ENCODE data around the gene DGKG. TPM values are rescaled to one million over a fixed set of nuclear protein-coding genes. Genes with fewer than 3 reads are reported as not detected.

The DGKG gene
- total and polyA plus RNA-seq, 7 donors, result 0.60 to 30.7 (median 6.1) TPM

- Histone ChIP-seq H3K36me3 (no peaks in the 10 kb centered on the region), H3K9me3 (no peaks in the 10 kb centered on the region), H3K27ac (no peak overlapping the region), H3K4me1 (no peaks in the 10 kb centered on the region), H3K27me3 (no peaks in the 10 kb centered on the region), H3K4me3 (no peak overlapping the region)
- DNase-seq, result no peak
- no peak for TF ChIP-seq EP300 (IDR thresholded peaks at IDR 0.05)
- no peak for TF ChIP-seq CTCF (IDR thresholded peaks at IDR 0.05)
- no peak for TF ChIP-seq POLR2A (IDR thresholded peaks at IDR 0.05)
- TF ChIP-seq POLR2AphosphoS5 (IDR thresholded peaks at IDR 0.05), result no peak
- intact Hi-C loops (cut with DNase I), result no loop called here
- WGBS, 2 donors, result 75 to 77% methylated on average over 2 of the region's 2 CpGs
Observed at GRCh38 chr3:186141790-186142189, 220.2 kb downstream of the DGKG start.

- Histone ChIP-seq H3K36me3 (no peaks in the 10 kb centered on the region), H3K4me1 (no peaks in the 10 kb centered on the region), H3K4me3 (no peak overlapping the region), H3K9me3 (no peaks in the 10 kb centered on the region), H3K27me3 (no peaks in the 10 kb centered on the region), H3K27ac (no peak overlapping the region)
- 82 to 89% methylated on average over 12 of the region's 12 CpGs for WGBS, 2 donors
- TF ChIP-seq CTCF (IDR thresholded peaks at IDR 0.05), result no peak
- no peak for TF ChIP-seq POLR2A (IDR thresholded peaks at IDR 0.05)
- no peak for TF ChIP-seq POLR2AphosphoS5 (IDR thresholded peaks at IDR 0.05)
- no peak for TF ChIP-seq EP300 (IDR thresholded peaks at IDR 0.05)
- intact Hi-C loops (cut with DNase I), result no loop called here
- DNase-seq, result no peak
Observed at GRCh38 chr3:186138272-186138981, 223.6 kb downstream of the DGKG start.

- 90 to 95% methylated on average over 15 of the region's 15 CpGs for WGBS, 2 donors
Observed at GRCh38 chr3:186137051-186137685, 224.9 kb downstream of the DGKG start.

GRCh38 chr3:186133980-186134379 is 228.1 kb downstream of the DGKG start:
- Histone ChIP-seq H3K4me1 (no peaks in the 10 kb centered on the region), H3K36me3 (no peaks in the 10 kb centered on the region), H3K9me3 (no peaks in the 10 kb centered on the region), H3K27ac (no peak overlapping the region), H3K4me3 (no peak overlapping the region), H3K27me3 (no peaks in the 10 kb centered on the region)
- no peak for DNase-seq
- 81 to 85% methylated on average over 5 of the region's 5 CpGs for WGBS, 2 donors
- TF ChIP-seq POLR2A (IDR thresholded peaks at IDR 0.05) (no peak), POLR2AphosphoS5 (IDR thresholded peaks at IDR 0.05) (no peak), CTCF (IDR thresholded peaks at IDR 0.05) (no peak), EP300 (IDR thresholded peaks at IDR 0.05) (no peak)
- intact Hi-C loops (cut with DNase I), result no loop called here

More at GRCh38 chr3:186137051-186137685, 224.9 kb downstream of the DGKG start:
- intact Hi-C loops (cut with DNase I), result no loop called here
- Histone ChIP-seq H3K27ac (no peak overlapping the region), H3K4me1 (no peaks in the 10 kb centered on the region), H3K27me3 (no peaks in the 10 kb centered on the region), H3K36me3 (no peaks in the 10 kb centered on the region), H3K4me3 (no peak overlapping the region), H3K9me3 (no peaks in the 10 kb centered on the region)
- no peak for DNase-seq
- TF ChIP-seq CTCF (IDR thresholded peaks at IDR 0.05) (no peak), EP300 (IDR thresholded peaks at IDR 0.05) (no peak), POLR2AphosphoS5 (IDR thresholded peaks at IDR 0.05) (no peak), POLR2A (IDR thresholded peaks at IDR 0.05) (no peak)
